ENCODE data around the gene BPIFB1.

BPIFB1 gene

DNA sequence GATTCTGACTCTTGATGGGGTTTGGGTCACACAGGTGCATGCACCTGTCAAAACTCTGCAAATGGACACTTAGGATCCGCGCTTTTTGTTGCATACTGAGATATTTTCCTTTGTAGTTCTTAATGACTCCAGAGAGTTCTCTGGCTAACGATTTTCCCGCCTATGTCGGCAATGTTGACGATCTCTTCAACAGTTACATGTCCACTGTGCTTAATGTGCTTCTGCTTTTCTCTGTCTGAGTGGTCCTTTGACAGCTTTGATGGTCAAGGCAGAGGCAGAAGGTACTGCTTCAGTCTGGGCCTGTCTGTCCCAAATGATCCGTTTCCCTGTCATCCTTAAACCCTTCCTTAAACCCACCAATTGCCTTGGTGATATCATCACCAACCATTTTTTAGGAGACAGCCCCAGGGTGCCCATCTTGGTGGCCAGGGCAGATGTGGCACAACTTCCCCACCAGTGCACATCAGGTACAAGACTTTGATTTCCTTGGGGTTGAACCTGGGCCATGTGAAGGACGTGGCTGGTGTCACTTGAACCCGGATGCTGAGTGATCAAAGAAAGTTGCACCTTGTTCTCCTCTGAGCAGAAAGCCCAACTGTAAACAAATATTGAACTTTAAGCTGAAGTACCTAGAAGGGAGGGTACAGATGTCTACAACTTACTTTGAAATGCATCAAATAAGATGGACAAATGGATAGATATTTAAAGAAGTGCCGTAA, 10.7 kb upstream of the BPIFB1 start:
- Histone ChIP-seq H3K9ac (ENCODE audit: insufficient read length, low read depth) (no peak overlapping the region), H3K9me3 (ENCODE audit: insufficient read depth, low read length) (no peaks in the 10 kb centered on the region), H3K36me3 (ENCODE audit: insufficient read depth, insufficient read length, low read length) (no peaks in the 10 kb centered on the region), H3K4me1 (ENCODE audit: insufficient read depth, insufficient read length) (peaks cover 10% of the 10 kb centered on the region), H3K27me3 (ENCODE audit: insufficient read depth, insufficient read length) (no peaks in the 10 kb centered on the region), H3K4me3 (ENCODE audit: insufficient read length, low read depth) (no peak overlapping the region)
- no peak for DNase-seq (ENCODE audit: low read depth, low spot score)
- TF ChIP-seq YY1 (IDR thresholded peaks at IDR 0.05; ENCODE audit: insufficient read depth, insufficient read length), result no peak
- no peak for TF ChIP-seq ZNF274 (IDR thresholded peaks at IDR 0.05; ENCODE audit: low read depth, low read length)
- TF ChIP-seq SUZ12 (IDR thresholded peaks at IDR 0.05; ENCODE audit: extremely low read depth, insufficient read depth, insufficient read length), result no peak

DNA sequence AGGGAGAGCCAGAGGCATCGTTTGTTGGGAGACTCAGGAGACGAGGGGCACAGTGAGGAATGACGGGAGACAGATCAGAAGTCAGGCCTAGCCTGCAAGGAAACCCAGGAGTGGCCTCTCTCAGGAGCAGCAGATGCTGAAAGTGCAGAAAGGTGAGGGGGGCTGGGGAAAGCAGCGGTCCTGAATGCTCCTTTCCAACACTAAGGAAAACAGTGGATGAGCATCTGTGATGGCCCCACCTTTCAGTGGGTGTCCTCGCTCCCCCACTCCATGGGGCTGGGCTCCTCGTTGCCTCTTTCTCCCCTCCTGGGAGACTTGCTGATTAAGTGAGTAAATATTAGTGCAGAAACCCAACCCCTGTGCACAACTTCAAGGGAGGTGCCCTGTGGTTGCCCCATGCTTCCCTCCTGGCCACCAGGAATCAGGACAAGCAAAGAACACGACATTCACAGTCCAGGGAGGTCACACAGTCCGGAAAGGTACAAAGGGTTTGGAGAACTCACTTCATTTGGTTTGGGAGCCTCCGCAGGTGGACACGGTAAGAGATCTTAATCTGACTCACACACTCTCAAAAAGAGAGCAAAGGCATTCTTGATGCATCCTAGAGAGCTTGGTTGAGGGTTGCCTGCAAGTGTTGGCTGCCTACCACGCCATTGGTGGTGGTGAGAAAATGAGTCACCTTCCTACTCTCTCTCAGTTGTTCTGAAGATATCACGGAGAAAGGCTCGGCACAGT, 9.7 kb upstream of the BPIFB1 start:
- Histone ChIP-seq H3K4me3 (ENCODE audit: insufficient read length, low read depth) (no peak overlapping the region), H3K9ac (ENCODE audit: insufficient read length, low read depth) (no peak overlapping the region), H3K27me3 (ENCODE audit: insufficient read depth, insufficient read length) (no peaks in the 10 kb centered on the region), H3K4me1 (ENCODE audit: insufficient read depth, insufficient read length) (peaks cover 10% of the 10 kb centered on the region), H3K9me3 (ENCODE audit: insufficient read depth, low read length) (no peaks in the 10 kb centered on the region), H3K36me3 (ENCODE audit: insufficient read depth, insufficient read length, low read length) (no peaks in the 10 kb centered on the region)
- no peak for DNase-seq (ENCODE audit: low read depth, low spot score)
- no peak for TF ChIP-seq YY1 (IDR thresholded peaks at IDR 0.05; ENCODE audit: insufficient read depth, insufficient read length)
- no peak for TF ChIP-seq ZNF274 (IDR thresholded peaks at IDR 0.05; ENCODE audit: low read depth, low read length)
- TF ChIP-seq SUZ12 (IDR thresholded peaks at IDR 0.05; ENCODE audit: extremely low read depth, insufficient read depth, insufficient read length), result no peak

GRCh38 chr20:33275215-33275614, 7.8 kb upstream of the BPIFB1 start:
- Histone ChIP-seq H3K4me1 (ENCODE audit: insufficient read depth, insufficient read length) (peaks cover 10% of the 10 kb centered on the region), H3K9ac (ENCODE audit: insufficient read length, low read depth) (no peak overlapping the region), H3K4me3 (ENCODE audit: insufficient read length, low read depth) (no peak overlapping the region), H3K36me3 (ENCODE audit: insufficient read depth, insufficient read length, low read length) (no peaks in the 10 kb centered on the region), H3K27me3 (ENCODE audit: insufficient read depth, insufficient read length) (no peaks in the 10 kb centered on the region), H3K9me3 (ENCODE audit: insufficient read depth, low read length) (no peaks in the 10 kb centered on the region)
- DNase-seq (ENCODE audit: low read depth, low spot score), result no peak
- TF ChIP-seq YY1 (IDR thresholded peaks at IDR 0.05; ENCODE audit: insufficient read depth, insufficient read length), result no peak
- TF ChIP-seq SUZ12 (IDR thresholded peaks at IDR 0.05; ENCODE audit: extremely low read depth, insufficient read depth, insufficient read length), result no peak
- TF ChIP-seq ZNF274 (IDR thresholded peaks at IDR 0.05; ENCODE audit: low read depth, low read length), result no peak

- H3K27me3 ChIP-seq (ENCODE audit: insufficient read depth, insufficient read length), result no peaks in the 10 kb centered on the region
- peaks cover 10% of the 10 kb centered on the region for H3K4me1 ChIP-seq (ENCODE audit: insufficient read depth, insufficient read length)
- no peak for TF ChIP-seq ZNF274 (IDR thresholded peaks at IDR 0.05; ENCODE audit: low read depth, low read length)
- no peak for TF ChIP-seq YY1 (IDR thresholded peaks at IDR 0.05; ENCODE audit: insufficient read depth, insufficient read length)
- no peak for TF ChIP-seq SUZ12 (IDR thresholded peaks at IDR 0.05; ENCODE audit: extremely low read depth, insufficient read depth, insufficient read length)
- DNase-seq (ENCODE audit: low read depth, low spot score), result no peak
- no peaks in the 10 kb centered on the region for H3K9me3 ChIP-seq (ENCODE audit: insufficient read depth, low read length)
- no peaks in the 10 kb centered on the region for H3K36me3 ChIP-seq (ENCODE audit: insufficient read depth, insufficient read length, low read length)
- H3K4me3 ChIP-seq (ENCODE audit: insufficient read length, low read depth), result no peak overlapping the region
- H3K9ac ChIP-seq (ENCODE audit: insufficient read length, low read depth), result no peak overlapping the region
Observed at GRCh38 chr20:33275871-33276270, 7.1 kb upstream of the BPIFB1 start.

GRCh38 chr20:33276303-33277113, 6.5 kb upstream of the BPIFB1 start:
- Histone ChIP-seq H3K4me3 (ENCODE audit: insufficient read length, low read depth) (no peak overlapping the region), H3K36me3 (ENCODE audit: insufficient read depth, insufficient read length, low read length) (no peaks in the 10 kb centered on the region), H3K4me1 (ENCODE audit: insufficient read depth, insufficient read length) (peaks cover 10% of the 10 kb centered on the region), H3K9me3 (ENCODE audit: insufficient read depth, low read length) (no peaks in the 10 kb centered on the region), H3K27me3 (ENCODE audit: insufficient read depth, insufficient read length) (no peaks in the 10 kb centered on the region), H3K9ac (ENCODE audit: insufficient read length, low read depth) (no peak overlapping the region)
- DNase-seq (ENCODE audit: low read depth, low spot score), result no peak
- no peak for TF ChIP-seq YY1 (IDR thresholded peaks at IDR 0.05; ENCODE audit: insufficient read depth, insufficient read length)
- TF ChIP-seq ZNF274 (IDR thresholded peaks at IDR 0.05; ENCODE audit: low read depth, low read length), result no peak
- no peak for TF ChIP-seq SUZ12 (IDR thresholded peaks at IDR 0.05; ENCODE audit: extremely low read depth, insufficient read depth, insufficient read length)

DNA sequence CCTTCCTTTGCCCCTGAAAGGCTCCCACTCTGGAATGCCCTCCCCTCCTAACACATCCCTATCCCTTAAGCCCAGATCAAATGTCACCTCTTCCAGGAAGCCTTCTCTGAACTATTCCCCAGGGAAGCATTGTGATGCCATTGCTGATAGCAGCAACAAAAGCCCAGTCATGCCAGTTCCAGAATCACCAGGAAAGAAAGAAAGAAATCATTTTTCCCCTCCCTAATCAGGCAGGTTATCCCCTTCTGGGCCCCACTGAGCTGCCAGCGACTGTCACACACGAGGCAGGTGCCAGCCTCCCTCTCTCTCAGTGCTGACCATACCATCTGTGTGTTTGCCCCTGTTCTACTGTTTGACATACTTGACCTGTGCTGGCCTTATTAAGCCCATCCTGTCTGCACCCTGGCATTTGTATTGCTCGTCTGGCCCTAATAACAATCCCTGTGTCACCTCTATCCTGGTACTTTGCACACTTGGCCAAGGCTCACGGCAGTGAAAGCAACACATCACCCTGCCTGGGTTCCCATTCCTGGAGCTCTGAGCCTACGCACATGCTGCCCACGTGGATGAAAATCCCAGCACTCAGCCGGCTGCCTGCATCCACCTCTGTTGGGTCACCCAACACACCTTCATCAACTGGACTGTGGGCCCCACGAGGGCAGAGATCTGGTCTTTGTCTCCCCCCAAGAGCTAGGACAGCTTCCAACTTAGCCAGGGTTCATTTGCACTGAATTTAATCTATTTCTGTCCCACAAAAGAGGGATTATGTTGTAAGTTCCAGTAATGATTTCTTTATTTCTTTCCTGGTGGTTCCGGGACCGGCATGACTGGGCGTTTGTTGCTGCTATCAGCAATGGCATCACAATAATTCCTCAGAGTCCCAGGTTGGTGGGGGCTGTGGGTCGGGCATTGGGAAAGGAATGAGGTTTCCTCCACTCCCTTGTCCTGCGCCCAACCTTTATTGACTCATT, 5.3 kb upstream of the BPIFB1 start:
- Histone ChIP-seq H3K36me3 (ENCODE audit: insufficient read depth, insufficient read length, low read length) (no peaks in the 10 kb centered on the region), H3K4me3 (ENCODE audit: insufficient read length, low read depth) (no peak overlapping the region), H3K9me3 (ENCODE audit: insufficient read depth, low read length) (no peaks in the 10 kb centered on the region), H3K9ac (ENCODE audit: insufficient read length, low read depth) (no peak overlapping the region), H3K4me1 (ENCODE audit: insufficient read depth, insufficient read length) (peaks cover 10% of the 10 kb centered on the region), H3K27me3 (ENCODE audit: insufficient read depth, insufficient read length) (no peaks in the 10 kb centered on the region)
- peak; percentile 30 for DNase-seq (ENCODE audit: low read depth, low spot score)
- TF ChIP-seq YY1 (IDR thresholded peaks at IDR 0.05; ENCODE audit: insufficient read depth, insufficient read length) (no peak), SUZ12 (IDR thresholded peaks at IDR 0.05; ENCODE audit: extremely low read depth, insufficient read depth, insufficient read length) (no peak), ZNF274 (IDR thresholded peaks at IDR 0.05; ENCODE audit: low read depth, low read length) (no peak)
